Activated naive CD8-positive, alpha-beta T cell treated with anti-CD3 and anti-CD28 coated beads for 36 hours (primary cell): ENCODE results near the gene ATP6V1B1. TPM values are rescaled to one million over a fixed set of nuclear protein-coding genes. Genes with fewer than 3 reads are reported as not detected.

Experiments used
- DNase-seq: peaks from one replicate; pipeline ENCODE4 v3.0.0; 2021
- H3K27ac Mint-ChIP-seq: one replicate; pipeline ENCODE4 v1.8.0; 2022; ENCODE audit warnings: mild to moderate bottlenecking, moderate library complexity, mixed read lengths
- H3K27me3 Mint-ChIP-seq: one replicate; pipeline ENCODE4 v1.8.0; 2022; ENCODE audit warnings: mild to moderate bottlenecking, mixed read lengths
- H3K36me3 Mint-ChIP-seq: one replicate; pipeline ENCODE4 v1.8.0; 2021; ENCODE audit warnings: mild to moderate bottlenecking, mixed read lengths
- H3K4me1 Mint-ChIP-seq: one replicate; pipeline ENCODE4 v1.8.0; 2021; ENCODE audit warnings: mixed read lengths
- H3K4me3 Mint-ChIP-seq: one replicate; pipeline ENCODE4 v1.8.0; 2022; ENCODE audit warnings: mild to moderate bottlenecking, moderate library complexity, mixed read lengths
- H3K9me3 Mint-ChIP-seq: one replicate; pipeline ENCODE4 v1.8.0; 2022; ENCODE audit warnings: mixed read lengths
- total RNA-seq, 2 experiments: library from RNA; stranded (reverse); gene quantifications; one replicate each; pipeline ENCODE4 v1.2.3, GENCODE V29; 2021

ATP6V1B1 gene
- total RNA-seq, 2 experiments from 2014 or later = not detected

DNA sequence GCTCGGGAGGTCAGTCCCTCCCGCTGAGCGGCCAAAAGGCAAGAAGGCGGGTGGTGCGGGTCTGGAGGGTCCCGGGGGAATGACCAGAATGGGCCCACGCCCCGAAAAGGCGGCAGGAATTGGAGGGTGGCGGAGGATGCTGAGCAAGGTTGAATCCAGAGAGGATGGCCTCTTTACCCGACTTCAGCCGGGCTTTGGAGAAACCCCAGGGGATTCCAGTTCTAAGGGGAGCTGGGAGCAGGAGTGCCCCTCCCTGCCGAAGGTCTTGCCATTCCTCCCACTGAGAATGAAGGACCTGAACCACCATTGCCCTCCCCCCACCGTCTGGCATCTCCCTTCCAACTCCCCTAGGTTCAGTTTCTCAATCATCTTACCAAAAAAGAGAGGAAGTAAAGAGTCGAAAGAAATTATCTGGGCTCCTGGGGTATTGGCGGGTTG is 38.9 kb upstream of the ATP6V1B1 start:
- Mint-ChIP-seq H3K9me3 (no peaks in the 10 kb centered on the region), H3K4me1 (peaks cover 17% of the 10 kb centered on the region), H3K27ac (no peak overlapping the region), H3K27me3 (peaks cover 97% of the 10 kb centered on the region), H3K4me3 (no peak overlapping the region), H3K36me3 (no peaks in the 10 kb centered on the region)
- DNase-seq = no peak

DNA sequence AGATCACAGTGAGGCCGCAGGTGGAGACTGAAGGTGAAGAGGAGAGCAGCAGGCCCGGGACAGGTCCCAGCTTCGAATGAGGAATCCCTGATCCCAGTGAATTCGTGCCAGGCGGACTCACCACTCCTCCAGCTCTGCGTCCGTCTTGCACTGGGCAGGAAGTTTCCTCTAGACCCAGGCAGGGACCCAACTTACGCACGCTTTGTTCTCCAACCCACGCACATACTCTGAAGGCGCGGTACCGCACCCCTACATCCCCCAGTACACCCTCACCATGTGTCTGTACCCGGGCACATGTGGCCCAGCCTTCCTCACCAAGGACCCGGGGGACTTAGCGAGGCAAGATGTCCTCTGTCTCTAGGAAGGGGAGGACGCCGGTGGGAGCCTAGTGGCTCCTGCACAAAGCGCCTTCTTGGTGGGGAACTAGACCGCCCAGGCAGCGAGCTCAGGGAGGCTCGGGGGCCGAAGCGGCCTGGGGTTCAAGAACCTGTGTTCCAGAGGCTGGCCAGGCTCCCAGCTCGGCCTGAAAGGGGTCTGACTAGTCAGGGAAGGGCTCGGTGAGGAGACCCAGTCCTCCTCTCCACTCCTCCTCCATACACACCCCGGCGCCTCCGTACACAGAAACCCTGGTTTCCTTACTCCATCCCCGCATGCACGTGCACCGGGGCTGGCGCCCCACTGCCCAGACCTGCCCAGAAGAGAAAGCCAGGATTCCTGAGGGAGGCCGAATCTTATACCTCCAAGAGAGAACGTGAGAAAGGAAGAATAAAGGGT is 38.3 kb upstream of the ATP6V1B1 start:
- H3K27me3 Mint-ChIP-seq = peaks cover 97% of the 10 kb centered on the region
- no peak overlapping the region for H3K4me3 Mint-ChIP-seq
- no peaks in the 10 kb centered on the region for H3K9me3 Mint-ChIP-seq
- H3K36me3 Mint-ChIP-seq = no peaks in the 10 kb centered on the region
- no peak for DNase-seq
- H3K4me1 Mint-ChIP-seq = peaks cover 21% of the 10 kb centered on the region
- H3K27ac Mint-ChIP-seq = no peak overlapping the region

DNA sequence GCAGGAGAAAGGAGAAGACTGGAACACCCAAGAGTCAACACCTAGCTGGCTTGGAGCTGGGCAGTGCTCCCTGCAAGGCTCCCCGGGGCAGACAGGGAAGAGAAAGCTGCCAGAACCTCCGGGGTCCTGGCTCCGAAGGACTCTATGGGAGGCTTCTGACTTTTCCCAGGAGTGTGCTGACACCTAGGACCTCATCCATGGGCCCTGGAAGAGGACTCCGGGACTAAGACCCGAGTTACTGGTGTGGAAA is 37.8 kb upstream of the ATP6V1B1 start:
- H3K27me3 Mint-ChIP-seq = peaks cover 97% of the 10 kb centered on the region
- peaks cover 21% of the 10 kb centered on the region for H3K4me1 Mint-ChIP-seq
- no peak overlapping the region for H3K27ac Mint-ChIP-seq
- DNase-seq = no peak
- no peak overlapping the region for H3K4me3 Mint-ChIP-seq
- H3K36me3 Mint-ChIP-seq = no peaks in the 10 kb centered on the region
- H3K9me3 Mint-ChIP-seq = no peaks in the 10 kb centered on the region

DNA sequence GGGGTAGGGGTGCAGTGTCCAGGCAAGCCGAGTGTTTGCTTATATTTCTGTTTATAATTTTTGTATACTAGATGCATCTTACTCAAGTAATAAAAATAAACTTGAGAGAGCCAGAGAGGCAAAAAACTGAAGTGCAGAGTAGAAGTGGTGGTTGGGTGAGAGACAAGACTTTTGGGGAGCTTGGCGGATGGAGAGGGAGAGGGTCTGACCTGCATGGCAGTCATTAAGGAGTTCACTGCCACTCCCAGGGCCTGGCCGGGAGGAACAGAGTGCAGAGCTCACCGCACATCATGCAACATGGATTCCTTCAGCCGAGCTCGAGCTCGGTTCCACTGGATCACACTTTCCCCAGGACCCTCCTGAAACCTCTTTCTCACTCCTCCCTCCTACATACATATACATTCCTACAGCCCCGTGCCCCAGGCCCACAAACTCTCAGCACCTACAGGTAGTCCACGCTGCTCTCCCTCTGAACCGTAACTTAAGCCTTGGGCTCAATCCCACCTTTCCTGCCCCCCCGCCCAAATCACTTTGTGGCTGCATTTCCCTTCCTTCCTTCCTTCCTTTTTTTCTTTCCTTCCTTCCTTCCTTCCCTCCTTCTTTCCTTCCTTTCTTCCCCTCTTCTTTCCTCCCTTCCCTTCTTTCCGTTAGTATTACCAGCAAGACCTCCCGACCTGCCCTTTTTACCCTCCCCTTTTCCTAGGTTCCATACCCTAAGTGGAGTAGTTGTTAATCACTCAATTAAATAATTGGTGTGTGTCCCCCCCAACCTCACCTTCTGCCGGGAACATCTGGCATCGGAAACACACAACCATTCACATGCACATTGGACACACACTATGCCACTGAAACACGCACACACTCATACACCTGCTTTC is 37.1 kb upstream of the ATP6V1B1 start:
- no peak for DNase-seq
- H3K27me3 Mint-ChIP-seq = peaks cover 97% of the 10 kb centered on the region
- H3K9me3 Mint-ChIP-seq = no peaks in the 10 kb centered on the region
- peaks cover 21% of the 10 kb centered on the region for H3K4me1 Mint-ChIP-seq
- no peak overlapping the region for H3K4me3 Mint-ChIP-seq
- no peaks in the 10 kb centered on the region for H3K36me3 Mint-ChIP-seq
- no peak overlapping the region for H3K27ac Mint-ChIP-seq

DNA sequence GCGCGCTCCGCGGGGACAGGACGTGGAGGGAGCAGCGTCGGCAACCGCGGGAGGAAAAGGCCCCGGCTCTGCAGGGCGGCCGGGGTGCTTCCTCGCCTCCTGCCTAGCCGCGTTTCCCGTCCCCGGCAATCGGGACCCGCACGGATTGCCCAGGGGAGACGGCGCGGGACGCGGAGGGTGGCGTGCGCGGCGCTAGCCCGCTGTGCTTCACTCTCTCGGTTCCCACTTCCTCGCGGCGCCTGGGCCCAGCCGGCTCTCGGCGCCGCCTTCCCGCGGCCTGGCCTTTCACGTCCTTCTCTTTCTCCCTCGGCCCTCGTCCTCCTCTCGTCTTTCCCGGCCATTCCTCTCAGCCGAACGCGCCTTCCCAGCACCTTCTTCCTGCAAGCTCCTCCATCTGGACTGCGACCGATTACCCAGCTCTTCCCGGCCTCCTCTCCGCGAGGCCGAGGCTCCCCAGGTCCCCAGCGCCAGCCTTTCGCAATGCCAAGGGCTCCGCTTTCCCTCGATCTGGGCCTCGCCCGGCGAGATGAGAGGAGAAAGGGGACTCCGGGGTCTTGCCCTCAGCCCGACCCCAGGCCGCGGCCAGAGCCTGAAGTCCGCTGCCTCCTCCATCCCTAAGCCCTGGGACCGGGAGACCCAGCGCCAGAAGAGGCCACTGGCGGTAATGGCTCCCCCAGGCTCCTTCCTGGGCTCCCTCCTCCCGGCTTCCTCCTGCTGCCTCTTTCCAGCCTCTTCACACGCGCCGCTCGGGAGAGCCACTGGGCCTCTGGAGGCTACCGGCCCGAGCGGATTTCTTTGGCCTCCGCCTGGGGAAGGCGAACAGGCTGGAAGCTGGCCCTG is 34.3 kb upstream of the ATP6V1B1 start:
- DNase-seq = no peak
- Mint-ChIP-seq H3K27ac (no peak overlapping the region), H3K36me3 (no peaks in the 10 kb centered on the region), H3K4me3 (peak overlapping the region; percentile 65), H3K4me1 (peaks cover 21% of the 10 kb centered on the region), H3K27me3 (peaks cover 98% of the 10 kb centered on the region), H3K9me3 (no peaks in the 10 kb centered on the region)

DNA sequence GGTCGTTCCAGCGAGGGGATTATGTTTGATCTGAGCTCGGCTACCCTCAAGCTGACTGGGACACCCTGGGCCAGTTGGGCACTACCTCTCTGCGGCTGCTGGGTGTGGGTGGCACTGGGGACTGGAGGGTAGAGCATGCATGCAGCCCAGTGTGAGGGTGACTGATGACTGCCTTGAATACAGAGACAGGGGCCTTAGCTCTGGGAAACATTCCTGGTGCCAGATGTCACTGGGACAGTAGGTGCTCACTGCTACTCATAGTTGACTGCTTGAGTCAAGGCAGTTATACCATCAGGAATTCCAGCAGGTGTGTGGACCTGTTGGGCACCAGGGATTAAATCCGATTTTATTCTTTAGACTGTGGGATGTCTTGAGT is 33.6 kb upstream of the ATP6V1B1 start:
- Mint-ChIP-seq H3K4me3 (peak overlapping the region; percentile 43), H3K4me1 (peaks cover 26% of the 10 kb centered on the region), H3K27ac (no peak overlapping the region), H3K27me3 (peaks cover 98% of the 10 kb centered on the region), H3K36me3 (no peaks in the 10 kb centered on the region), H3K9me3 (no peaks in the 10 kb centered on the region)
- DNase-seq = no peak

DNA sequence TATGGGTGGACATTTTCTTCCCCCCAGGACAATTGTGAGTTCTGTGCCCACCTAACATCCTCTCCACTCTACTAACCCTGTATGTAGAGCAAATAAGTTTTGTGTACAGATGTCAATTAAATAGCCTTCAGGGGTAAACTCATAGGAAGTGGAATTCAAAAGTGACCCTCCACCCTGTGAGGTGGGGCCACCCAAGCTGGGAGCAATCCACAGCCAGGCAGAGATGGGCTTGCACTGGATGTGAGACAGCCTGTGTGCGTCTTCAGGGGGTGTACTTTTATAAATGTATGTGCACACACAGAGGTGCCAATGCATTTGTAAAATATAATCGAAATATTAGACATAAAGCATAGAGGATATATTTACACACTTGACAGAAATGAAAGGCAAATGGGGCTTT is 33.1 kb upstream of the ATP6V1B1 start:
- Mint-ChIP-seq H3K27ac (no peak overlapping the region), H3K4me3 (no peak overlapping the region), H3K4me1 (peaks cover 28% of the 10 kb centered on the region), H3K27me3 (peaks cover 98% of the 10 kb centered on the region), H3K36me3 (no peaks in the 10 kb centered on the region), H3K9me3 (no peaks in the 10 kb centered on the region)
- no peak for DNase-seq

DNA sequence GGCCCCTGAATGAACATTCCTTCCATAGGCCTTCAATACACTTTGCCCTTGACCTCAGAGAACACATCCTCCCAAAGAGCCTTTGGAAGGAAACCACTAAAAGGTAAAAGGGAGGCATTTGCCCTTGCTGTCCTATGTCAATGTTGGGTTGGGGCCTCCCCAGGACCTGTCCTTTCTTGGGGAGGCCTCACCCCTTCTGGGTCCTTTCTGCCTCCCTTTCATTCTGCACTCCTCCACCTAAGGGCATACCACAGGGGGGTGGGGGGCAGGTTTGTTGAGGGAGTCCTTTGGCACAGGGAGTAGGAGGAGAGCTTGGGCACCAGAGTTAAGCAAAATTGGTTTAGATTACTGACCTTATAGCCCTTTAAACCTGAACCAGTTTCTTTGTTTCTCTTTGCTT is 32.5 kb upstream of the ATP6V1B1 start:
- Mint-ChIP-seq H3K4me3 (no peak overlapping the region), H3K27ac (no peak overlapping the region), H3K9me3 (no peaks in the 10 kb centered on the region), H3K27me3 (peaks cover 98% of the 10 kb centered on the region), H3K36me3 (no peaks in the 10 kb centered on the region), H3K4me1 (peaks cover 27% of the 10 kb centered on the region)
- DNase-seq = no peak

DNA sequence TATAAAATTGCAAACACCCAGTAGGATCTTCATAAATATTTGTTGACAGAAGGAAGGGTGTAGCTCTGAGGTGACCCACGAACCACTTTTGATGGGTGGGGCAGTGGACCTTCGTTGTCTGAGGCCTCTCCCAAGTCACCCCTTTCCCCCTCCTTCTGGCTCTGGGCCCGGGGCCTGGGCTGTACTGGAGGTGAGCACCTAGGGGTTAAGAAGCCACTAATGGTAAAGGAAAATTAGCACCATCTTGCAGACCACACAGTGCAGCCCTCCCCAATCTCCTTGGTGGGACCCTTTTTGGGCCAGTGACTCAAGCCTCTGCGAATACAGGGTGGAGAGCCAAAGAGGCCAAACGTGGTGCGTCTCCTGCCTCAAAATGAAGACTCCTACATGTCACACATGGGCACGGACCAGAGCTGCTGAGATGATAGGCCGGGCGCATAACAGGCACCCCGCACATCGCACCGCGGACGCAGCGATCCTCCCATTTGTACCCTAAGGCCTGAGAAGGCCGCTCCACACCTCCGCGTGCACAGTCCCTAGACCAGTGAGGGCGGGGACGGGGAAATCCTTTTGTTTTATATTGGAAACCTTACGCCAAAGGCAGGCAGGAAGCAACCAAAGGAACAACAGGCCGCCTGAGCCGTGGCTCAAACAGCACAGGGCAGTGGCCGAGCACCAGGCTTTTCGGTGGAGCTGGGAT is 31.9 kb upstream of the ATP6V1B1 start:
- no peak overlapping the region for H3K27ac Mint-ChIP-seq
- H3K27me3 Mint-ChIP-seq = peaks cover 98% of the 10 kb centered on the region
- H3K36me3 Mint-ChIP-seq = no peaks in the 10 kb centered on the region
- H3K4me3 Mint-ChIP-seq = no peak overlapping the region
- H3K9me3 Mint-ChIP-seq = no peaks in the 10 kb centered on the region
- H3K4me1 Mint-ChIP-seq = peaks cover 27% of the 10 kb centered on the region
- no peak for DNase-seq

DNA sequence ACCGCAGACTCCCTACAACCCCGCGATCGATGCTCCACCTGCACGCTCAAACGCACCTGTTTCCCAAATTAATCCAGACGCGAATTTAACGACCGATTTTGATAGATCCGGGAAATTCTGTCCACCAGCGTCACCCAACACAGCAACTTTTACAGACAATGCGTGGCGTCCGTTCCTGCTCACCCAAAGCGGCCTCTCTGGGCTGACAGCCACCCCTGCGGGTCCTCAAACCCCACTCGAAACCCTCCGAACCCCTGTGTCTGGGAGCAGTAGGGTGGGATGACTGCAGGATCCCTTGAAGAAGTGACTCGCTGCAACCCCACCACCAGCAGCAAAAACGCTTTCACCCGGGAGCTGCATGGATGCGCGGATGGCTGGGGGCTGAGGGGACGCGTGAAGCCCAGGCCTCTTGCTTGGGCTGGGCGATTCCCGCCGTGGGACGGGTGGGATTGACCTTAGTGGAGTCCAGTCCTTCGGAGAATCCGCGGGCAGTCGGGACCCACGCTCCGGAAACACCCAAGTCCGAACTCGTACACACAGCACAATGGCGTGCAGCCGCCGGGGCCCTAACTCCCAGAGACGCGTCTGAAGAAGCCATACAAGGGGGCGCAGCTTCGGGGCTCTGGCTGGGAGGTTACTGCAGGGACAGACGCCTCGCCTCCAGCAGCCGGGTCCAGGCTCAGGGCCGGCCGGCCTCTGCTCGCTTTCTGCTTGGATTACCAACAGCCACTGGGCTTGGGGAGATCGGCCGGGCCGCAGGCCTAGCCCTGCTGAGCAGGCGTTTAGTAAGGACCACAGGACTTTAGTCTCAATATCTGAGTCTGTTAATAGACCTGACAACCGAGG is 31.1 kb upstream of the ATP6V1B1 start:
- Mint-ChIP-seq H3K4me1 (peaks cover 27% of the 10 kb centered on the region), H3K27me3 (peaks cover 92% of the 10 kb centered on the region), H3K36me3 (no peaks in the 10 kb centered on the region), H3K9me3 (no peaks in the 10 kb centered on the region), H3K4me3 (no peak overlapping the region), H3K27ac (no peak overlapping the region)
- no peak for DNase-seq

DNA sequence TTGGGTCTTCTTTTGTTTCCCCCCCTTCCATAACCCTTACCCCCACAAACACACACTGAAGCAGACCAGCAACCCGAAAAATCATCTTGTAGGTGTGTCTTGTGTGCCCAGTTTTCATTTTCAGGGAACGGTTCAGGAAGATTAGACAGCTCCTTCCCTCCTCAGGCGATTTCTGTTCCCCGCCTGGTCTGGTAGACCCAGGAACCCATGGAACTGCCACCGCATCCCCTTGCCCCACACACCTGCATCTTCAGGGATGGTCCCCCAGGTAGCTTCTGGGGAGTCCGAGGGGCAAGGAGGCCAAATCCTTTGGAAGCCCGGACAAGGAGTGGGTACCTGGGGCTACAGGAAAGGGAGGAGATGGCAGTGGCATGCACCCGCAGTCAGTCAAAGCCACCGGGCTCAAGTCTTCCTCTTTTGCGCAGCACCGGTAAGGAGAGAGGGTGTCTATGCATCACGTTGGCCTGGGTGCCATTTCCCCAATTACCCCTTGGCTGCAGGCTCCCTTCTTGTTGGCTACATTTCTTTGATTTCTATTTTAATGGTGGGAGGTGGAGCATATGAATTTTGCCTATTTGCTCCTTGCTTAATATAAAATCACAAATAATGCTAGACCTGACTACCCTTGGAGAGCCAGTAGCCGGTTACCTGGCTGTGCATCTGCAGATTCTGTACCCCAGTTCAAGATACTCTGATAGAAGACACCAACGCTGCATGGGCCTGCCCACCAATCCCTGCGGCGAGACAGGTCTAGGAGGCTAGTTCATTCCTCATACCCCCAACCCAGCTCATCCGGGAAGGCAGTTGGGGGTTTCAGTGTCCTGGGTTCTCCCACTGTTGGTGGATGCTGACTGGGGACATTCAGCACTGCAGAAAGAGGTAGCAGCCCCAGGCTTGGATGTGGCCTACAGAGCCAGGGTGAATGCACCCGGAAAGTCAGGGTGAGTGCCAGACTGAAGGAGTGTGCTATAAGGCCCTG is 30.0 kb upstream of the ATP6V1B1 start:
- Mint-ChIP-seq H3K27me3 (peaks cover 88% of the 10 kb centered on the region), H3K4me3 (no peak overlapping the region), H3K4me1 (peaks cover 21% of the 10 kb centered on the region), H3K36me3 (no peaks in the 10 kb centered on the region), H3K27ac (no peak overlapping the region), H3K9me3 (no peaks in the 10 kb centered on the region)
- DNase-seq = no peak

DNA sequence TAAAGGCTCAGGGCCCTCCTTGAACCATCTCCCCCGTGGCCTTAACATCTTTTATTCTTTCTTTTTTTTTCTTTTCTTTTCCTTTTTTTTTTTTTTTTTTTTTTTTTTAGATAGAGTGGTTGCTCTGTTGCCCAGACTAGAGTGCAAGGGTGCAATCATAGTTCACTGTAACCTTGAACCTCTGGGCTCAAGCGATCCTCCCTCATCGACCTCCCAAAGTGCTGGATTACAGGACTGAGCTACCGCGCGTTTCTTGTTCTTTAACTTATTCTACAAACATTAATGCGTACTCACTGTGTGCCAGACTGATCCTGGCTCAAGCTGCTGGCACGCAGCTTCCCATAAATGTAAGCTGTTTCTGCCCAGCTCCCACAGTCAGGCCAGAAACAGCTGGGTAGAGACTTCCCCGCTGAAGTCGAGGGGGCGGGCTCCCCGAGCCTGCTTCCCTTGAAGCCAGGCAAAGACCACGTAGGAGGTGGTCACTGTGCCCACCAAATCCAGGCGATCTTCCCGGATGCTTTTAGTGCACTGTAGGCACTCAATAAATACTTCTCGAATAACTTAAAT is 29.2 kb upstream of the ATP6V1B1 start:
- Mint-ChIP-seq H3K4me1 (peaks cover 15% of the 10 kb centered on the region), H3K9me3 (no peaks in the 10 kb centered on the region), H3K36me3 (no peaks in the 10 kb centered on the region), H3K27ac (no peak overlapping the region), H3K4me3 (no peak overlapping the region), H3K27me3 (peaks cover 88% of the 10 kb centered on the region)
- DNase-seq = no peak
